HFF-Myc (cell line): ENCODE data around the gene PPFIA4.

Experiments
- DNase-seq: peaks from one replicate; pipeline ENCODE4 v3.0.0-alpha.2; 2011; ENCODE audit warnings: low read depth; ENCODE audit errors: extremely low read depth
- H3K4me3 ChIP-seq: replicated peaks from 2 replicates; pipeline ENCODE4 v1.5.1; 2011; ENCODE audit warnings: low read depth, mild to moderate bottlenecking, control low read depth, low read length
- CTCF ChIP-seq: IDR thresholded peaks from 2 replicates; pipeline ENCODE4 v1.5.1; 2012; ENCODE audit warnings: mild to moderate bottlenecking, low read depth, low read length, control low read depth; ENCODE audit errors: missing control alignments

PPFIA4 gene

GRCh38 chr1:203046984-203047630 lies 20.8 kb downstream of the PPFIA4 start:
- no peak overlapping the region for H3K4me3 ChIP-seq
- DNase-seq: no peak
- TF ChIP-seq CTCF: no peak

GRCh38 chr1:203048086-203048485 lies 21.8 kb downstream of the PPFIA4 start:
- no peak for TF ChIP-seq CTCF
- H3K4me3 ChIP-seq: no peak overlapping the region
- no peak for DNase-seq

GRCh38 chr1:203048555-203049051 lies 22.3 kb downstream of the PPFIA4 start:
- no peak for TF ChIP-seq CTCF
- DNase-seq: no peak

GRCh38 chr1:203049077-203049476 lies 22.8 kb downstream of the PPFIA4 start:
- no peak overlapping the region for H3K4me3 ChIP-seq
- no peak for TF ChIP-seq CTCF
- DNase-seq: no peak

More at GRCh38 chr1:203048555-203049051, 22.3 kb downstream of the PPFIA4 start:
- no peak overlapping the region for H3K4me3 ChIP-seq

- no peak for TF ChIP-seq CTCF
- no peak overlapping the region for H3K4me3 ChIP-seq
- DNase-seq: no peak
These were observed 23.4 kb downstream of the PPFIA4 start for GRCh38 chr1:203049576-203050180.

GRCh38 chr1:203050826-203051225 lies 24.5 kb downstream of the PPFIA4 start:
- TF ChIP-seq CTCF: no peak
- no peak overlapping the region for H3K4me3 ChIP-seq
- DNase-seq: no peak
